Thymus (tissue), 11 donors: ENCODE measurements around the gene ABCF1. TPM values are rescaled to one million over a fixed set of nuclear protein-coding genes. Genes with fewer than 3 reads are reported as not detected.
"Not testable (repeated sequence)": the region's sequence is repeated elsewhere in the genome, so short reads cannot be mapped to it uniquely, and the experiment has no call there.

Experiments
- DNase-seq, 9 donors: peaks; one replicate each; pipeline ENCODE4 v3.0.0-alpha.2; 2013; ENCODE audit warnings: low spot score in 9 of 9, low read depth in 6 of 9, missing footprints in 1 of 9
- H3K27ac ChIP-seq, 2 donors: one replicate each; pipeline ENCODE4 v1.5.1; 2013; ENCODE audit warnings: control low read depth in 1 of 2, low read depth in 1 of 2, low read length in 1 of 2, mild to moderate bottlenecking in 1 of 2, moderate library complexity in 1 of 2
- H3K27me3 ChIP-seq, 2 donors: one replicate each; pipeline ENCODE4 v1.5.1; 2013; ENCODE audit warnings: low read length in 1 of 2; ENCODE audit not compliant: control insufficient read depth in 2 of 2, insufficient read depth in 1 of 2
- H3K36me3 ChIP-seq, 2 donors: one replicate each; pipeline ENCODE4 v1.5.1; 2013; ENCODE audit warnings: low read length in 1 of 2, mild to moderate bottlenecking in 1 of 2, moderate library complexity in 1 of 2; ENCODE audit not compliant: control insufficient read depth in 2 of 2, insufficient read depth in 2 of 2
- H3K4me1 ChIP-seq, 2 donors: one replicate each; pipeline ENCODE4 v1.5.1; 2013; ENCODE audit warnings: low read length in 2 of 2; ENCODE audit not compliant: control insufficient read depth in 2 of 2, insufficient read depth in 2 of 2
- H3K4me3 ChIP-seq, 2 donors: one replicate each; pipeline ENCODE4 v1.5.1; 2013; ENCODE audit warnings: low read length in 2 of 2, control low read depth in 1 of 2, mild to moderate bottlenecking in 1 of 2
- H3K9me3 ChIP-seq, 2 donors: one replicate each; pipeline ENCODE4 v1.5.1; 2013; ENCODE audit warnings: low read length in 1 of 2, mild to moderate bottlenecking in 1 of 2; ENCODE audit not compliant: control insufficient read depth in 2 of 2, insufficient read depth in 1 of 2
- WGBS: extraction: QIAGEN DNeasy Blood & Tissue Kit; methylation state at CpG from one replicate; pipeline ENCODE4 v1.1.7; 2013; 5-methylcytosine and 5-hydroxymethylcytosine counted together
- polyA plus RNA-seq: library from polyadenylated mRNA; stranded (reverse); fragments of 200-250 nt; gene quantifications from one replicate; pipeline ENCODE4 v1.2.3, GENCODE V29; 2013
- total RNA-seq: library from RNA; stranded (reverse); fragments of 120-200 nt; gene quantifications from one replicate; pipeline ENCODE4 v1.2.4, GENCODE V29; 2013
- donor health status: healthy.

Gene ABCF1
- total and polyA plus RNA-seq, 2 donors, result 23.5 to 33.9 TPM

DNA sequence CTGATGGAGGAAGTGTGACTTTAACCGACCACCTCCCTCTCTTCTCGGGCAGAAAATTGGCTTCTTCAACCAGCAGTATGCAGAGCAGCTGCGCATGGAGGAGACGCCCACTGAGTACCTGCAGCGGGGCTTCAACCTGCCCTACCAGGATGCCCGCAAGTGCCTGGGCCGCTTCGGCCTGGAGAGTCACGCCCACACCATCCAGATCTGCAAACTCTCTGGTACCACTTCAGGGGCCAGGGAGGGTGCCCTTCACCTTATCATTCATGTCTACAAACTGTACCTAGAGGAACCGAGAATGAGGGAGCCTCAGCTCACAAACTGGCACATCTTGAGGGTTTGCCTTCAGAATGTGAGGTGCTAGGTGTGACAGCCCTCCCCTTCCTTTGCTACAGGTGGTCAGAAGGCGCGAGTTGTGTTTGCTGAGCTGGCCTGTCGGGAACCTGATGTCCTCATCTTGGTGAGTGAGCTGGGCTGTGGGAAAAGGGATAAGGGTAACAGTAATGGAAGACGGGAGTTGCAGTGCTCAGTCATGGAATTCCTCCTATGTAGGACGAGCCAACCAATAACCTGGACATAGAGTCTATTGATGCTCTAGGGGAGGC lies 18.6 kb downstream of the ABCF1 start:
- Histone ChIP-seq H3K27ac (no peak overlapping the region), H3K36me3 (peaks cover 79 to 88% of the 10 kb centered on the region in 2 donors), H3K4me3 (no peak overlapping the region), H3K4me1 (no peaks in the 10 kb centered on the region), H3K9me3 (no peaks in the 10 kb centered on the region), H3K27me3 (no peaks in the 10 kb centered on the region)
- no peak for DNase-seq
- WGBS, result 97% methylated on average over 15 of the region's 15 CpGs

GRCh38 chr6:30590509-30590908 lies 19.3 kb downstream of the ABCF1 start:
- no peak for DNase-seq
- Histone ChIP-seq H3K36me3 (peaks cover 74 to 84% of the 10 kb centered on the region in 2 donors), H3K9me3 (no peaks in the 10 kb centered on the region), H3K4me3 (no peak overlapping the region), H3K27me3 (no peaks in the 10 kb centered on the region), H3K4me1 (no peaks in the 10 kb centered on the region), H3K27ac (peak overlapping the region; percentile 1 to 61)
- 96% methylated on average over 8 of the region's 8 CpGs for WGBS

DNA sequence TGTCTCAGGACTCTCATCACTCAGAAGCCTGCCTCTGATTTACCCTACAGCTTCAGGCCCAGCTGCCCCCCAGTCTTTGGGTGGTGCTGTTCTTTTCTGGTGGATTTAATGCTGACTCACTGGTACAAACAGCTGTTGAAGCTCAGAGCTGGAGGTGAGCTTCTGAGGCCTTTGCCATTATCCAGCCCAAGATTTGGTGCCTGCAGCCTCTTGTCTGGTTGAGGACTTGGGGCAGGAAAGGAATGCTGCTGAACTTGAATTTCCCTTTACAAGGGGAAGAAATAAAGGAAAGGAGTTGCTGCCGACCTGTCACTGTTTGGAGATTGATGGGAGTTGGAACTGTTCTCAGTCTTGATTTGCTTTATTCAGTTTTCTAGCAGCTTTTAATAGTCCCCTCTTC lies 19.8 kb downstream of the ABCF1 start:
- H3K27ac ChIP-seq, result peak overlapping the region; percentile 1
- WGBS, result 79% methylated on average over 1 of the region's 1 CpG
- no peaks in the 10 kb centered on the region for H3K4me1 ChIP-seq
- H3K36me3 ChIP-seq, result peaks cover 69 to 79% of the 10 kb centered on the region in 2 donors
- no peaks in the 10 kb centered on the region for H3K27me3 ChIP-seq
- H3K4me3 ChIP-seq, result no peak overlapping the region
- no peak for DNase-seq
- H3K9me3 ChIP-seq, result no peaks in the 10 kb centered on the region

- Histone ChIP-seq H3K27me3 (no peaks in the 10 kb centered on the region), H3K27ac (no peak overlapping the region), H3K36me3 (peaks cover 56 to 68% of the 10 kb centered on the region in 2 donors), H3K4me3 (no peak overlapping the region), H3K9me3 (no peaks in the 10 kb centered on the region), H3K4me1 (no peaks in the 10 kb centered on the region)
- 100% methylated on average over 1 of the region's 1 CpG for WGBS
- no peak for DNase-seq
Measured at GRCh38 chr6:30592287-30592686, 21.0 kb downstream of the ABCF1 start.

- peaks cover 37 to 52% of the 10 kb centered on the region in 2 donors for H3K36me3 ChIP-seq
- not testable (repeated sequence) for H3K27ac ChIP-seq, H3K27me3 ChIP-seq, H3K4me3 ChIP-seq, H3K4me1 ChIP-seq, H3K9me3 ChIP-seq
- peak in 8 of 9 donors; percentile 48 to 84 (median 68) for DNase-seq
- 84% methylated on average over 15 of the region's 15 CpGs for WGBS
Measured at GRCh38 chr6:30597315-30598144, 26.3 kb downstream of the ABCF1 start.

DNA sequence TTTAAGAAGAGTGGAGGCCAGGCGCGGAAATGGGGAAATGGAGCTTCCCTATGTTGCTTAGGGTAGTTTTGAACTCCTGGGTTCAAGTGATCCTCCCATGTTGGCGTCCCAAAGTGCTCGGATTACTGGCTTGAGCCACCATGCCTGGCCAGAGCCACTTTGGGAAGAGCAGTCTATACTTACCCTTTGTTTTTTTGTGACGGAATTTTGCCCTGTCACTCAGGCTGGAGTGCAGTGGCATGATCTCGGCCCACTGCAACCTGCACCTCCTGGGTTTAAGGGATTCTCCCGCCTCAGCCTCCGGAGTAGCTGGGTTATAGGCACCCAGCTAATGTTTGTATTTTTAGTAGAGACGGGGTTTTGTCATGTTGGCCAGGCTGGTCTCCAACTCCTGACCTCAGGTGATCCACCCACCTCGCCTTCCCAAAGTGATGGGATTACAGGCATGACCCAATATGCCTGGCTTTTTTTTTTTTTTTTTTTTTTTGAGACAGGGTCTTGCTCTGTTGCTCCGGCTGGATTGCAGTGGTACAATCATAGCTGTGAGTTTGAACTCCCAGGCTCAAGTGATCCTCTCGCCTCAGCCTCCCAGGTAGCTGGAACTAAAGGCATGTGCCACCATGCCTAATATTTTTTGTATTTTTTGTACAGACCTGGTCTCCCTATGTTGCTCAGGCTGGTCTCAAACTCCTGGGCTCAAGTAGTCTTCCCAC lies 27.8 kb downstream of the ABCF1 start:
- no peaks in the 10 kb centered on the region for H3K27me3 ChIP-seq
- DNase-seq, result no peak
- no peaks in the 10 kb centered on the region for H3K9me3 ChIP-seq
- 87% methylated on average over 12 of the region's 12 CpGs for WGBS
- peak overlapping the region in 1 of 2 donors; percentile 26 for H3K27ac ChIP-seq
- H3K36me3 ChIP-seq, result peaks cover 50 to 57% of the 10 kb centered on the region in 2 donors
- no peak overlapping the region for H3K4me3 ChIP-seq
- H3K4me1 ChIP-seq, result peaks cover 0 to 10% of the 10 kb centered on the region in 2 donors

DNA sequence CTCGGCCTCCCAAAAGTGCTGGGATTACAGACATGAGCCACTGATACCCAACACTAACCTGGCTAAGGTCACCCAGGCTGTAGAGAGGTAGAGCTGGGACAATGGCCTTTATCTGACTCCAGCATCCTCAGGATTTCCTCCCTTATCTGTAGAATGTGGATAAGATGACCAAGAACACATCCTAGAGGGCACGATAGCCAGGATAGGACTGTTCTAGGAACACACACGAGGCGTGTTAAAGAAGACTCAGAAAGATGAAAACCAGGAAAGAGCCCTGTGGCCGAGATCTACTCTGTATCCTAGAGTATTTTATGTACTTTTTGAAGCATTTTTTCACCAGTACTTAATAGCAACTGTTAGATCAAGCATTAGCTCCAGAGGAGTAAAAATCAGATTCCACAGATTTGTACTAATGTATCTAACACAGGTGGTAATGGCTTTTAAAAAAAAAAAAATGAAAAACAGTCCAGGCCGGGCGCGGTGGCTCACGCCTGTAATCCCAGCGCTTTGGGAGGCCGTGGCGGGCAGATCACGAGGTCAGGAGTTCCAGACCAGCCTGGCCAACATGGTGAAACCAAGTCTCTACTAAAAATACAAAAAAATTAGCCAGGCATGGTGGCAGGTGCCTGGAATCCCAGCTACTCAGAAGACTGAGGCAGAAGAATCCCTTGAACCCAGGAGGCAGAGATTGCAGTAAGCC lies 28.5 kb downstream of the ABCF1 start:
- no peak for DNase-seq
- no peaks in the 10 kb centered on the region for H3K9me3 ChIP-seq
- H3K36me3 ChIP-seq, result peaks cover 51 to 57% of the 10 kb centered on the region in 2 donors
- H3K27me3 ChIP-seq, result no peaks in the 10 kb centered on the region
- no peak overlapping the region for H3K4me3 ChIP-seq
- peak overlapping the region in 1 of 2 donors; percentile 26 for H3K27ac ChIP-seq
- WGBS, result 97% methylated on average over 13 of the region's 13 CpGs
- H3K4me1 ChIP-seq, result peaks cover 0 to 10% of the 10 kb centered on the region in 2 donors

DNA sequence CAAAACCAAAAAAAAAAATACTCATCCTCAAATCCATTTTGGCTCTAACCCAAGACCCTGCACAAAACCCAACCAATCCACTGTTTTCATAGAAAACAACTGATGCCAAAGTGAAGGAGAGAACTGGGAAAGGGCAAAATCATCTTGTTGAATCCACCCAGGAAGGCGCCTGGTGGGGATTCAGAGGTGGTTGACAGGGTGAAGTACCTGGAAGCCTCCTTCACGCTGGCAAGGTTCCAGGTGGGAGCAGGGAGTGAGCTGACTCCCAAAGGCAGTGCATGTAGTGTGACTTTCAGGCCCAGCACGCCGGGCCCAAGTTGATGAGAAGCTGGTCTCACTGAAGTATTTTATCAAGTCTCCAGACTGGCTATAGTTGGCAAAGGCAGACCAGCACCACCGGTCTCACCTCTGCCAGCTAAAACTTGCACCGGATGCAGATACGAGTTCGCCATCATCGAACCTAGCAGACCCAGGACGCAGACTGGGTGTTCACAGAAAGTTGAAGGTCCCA lies 29.3 kb downstream of the ABCF1 start:
- Histone ChIP-seq H3K9me3 (no peaks in the 10 kb centered on the region), H3K27ac (no peak overlapping the region), H3K4me1 (peaks cover 0 to 10% of the 10 kb centered on the region in 2 donors), H3K4me3 (no peak overlapping the region), H3K36me3 (peaks cover 57 to 61% of the 10 kb centered on the region in 2 donors), H3K27me3 (no peaks in the 10 kb centered on the region)
- WGBS, result 95% methylated on average over 10 of the region's 10 CpGs
- no peak for DNase-seq
